Spinal cord (tissue), 10 donors: ENCODE data around the gene CDH23. TPM values are rescaled to one million over a fixed set of nuclear protein-coding genes. Genes with fewer than 3 reads are reported as not detected.

Experiments used
- DNase-seq, 6 donors: peaks; one replicate each; pipeline versions ENCODE4 v3.0.0 to v3.0.0-alpha.2; 2013 to 2015; ENCODE audit warnings: low spot score in 6 of 6, low read depth in 4 of 6
- H3K27ac ChIP-seq: one replicate; pipeline ENCODE4 v1.5.1; 2013; ENCODE audit warnings: low read depth, low read length, control low read depth
- H3K27me3 ChIP-seq: one replicate; pipeline ENCODE4 v1.6.1; 2013; ENCODE audit warnings: low read length; ENCODE audit not compliant: control insufficient read depth, insufficient read depth
- H3K36me3 ChIP-seq: one replicate; pipeline ENCODE4 v1.6.1; 2013; ENCODE audit warnings: low read length; ENCODE audit not compliant: control insufficient read depth, insufficient read depth
- H3K4me1 ChIP-seq: one replicate; pipeline ENCODE4 v1.6.1; 2013; ENCODE audit warnings: low read length; ENCODE audit not compliant: control insufficient read depth, insufficient read depth
- H3K4me3 ChIP-seq: one replicate; pipeline ENCODE4 v1.5.1; 2013; ENCODE audit warnings: low read depth, low read length, control low read depth
- H3K9me3 ChIP-seq: one replicate; pipeline ENCODE4 v1.6.1; 2013; ENCODE audit warnings: low read length; ENCODE audit not compliant: control insufficient read depth, insufficient read depth
- WGBS: methylation state at CpG from one replicate; pipeline ENCODE4 v1.1.5; 2013; ENCODE audit warnings: missing lambda C conversion rate; ENCODE audit not compliant: insufficient coverage; 5-methylcytosine and 5-hydroxymethylcytosine counted together
- polyA plus RNA-seq, 2 donors: library from polyadenylated mRNA; unstranded; fragments of 120-200 nt; gene quantifications; one replicate each; pipeline ENCODE4 v1.2.1, GENCODE V29; 2013; ENCODE audit not compliant: insufficient read length in 2 of 2
- total RNA-seq, 2 donors: library from RNA; depleted of rRNA in 1 of 2; stranded (reverse); fragments of 120-200 nt in 1 of 2; fragments of >200 nt in 1 of 2; gene quantifications; one replicate each; pipeline versions ENCODE4 v1.2.3 to v1.2.4, GENCODE V29; 2013 to 2014
- donor health status: healthy.

CDH23 gene
- total and polyA plus RNA-seq, 4 donors: 15.6 to 24.2 (median 19.0) TPM

DNA sequence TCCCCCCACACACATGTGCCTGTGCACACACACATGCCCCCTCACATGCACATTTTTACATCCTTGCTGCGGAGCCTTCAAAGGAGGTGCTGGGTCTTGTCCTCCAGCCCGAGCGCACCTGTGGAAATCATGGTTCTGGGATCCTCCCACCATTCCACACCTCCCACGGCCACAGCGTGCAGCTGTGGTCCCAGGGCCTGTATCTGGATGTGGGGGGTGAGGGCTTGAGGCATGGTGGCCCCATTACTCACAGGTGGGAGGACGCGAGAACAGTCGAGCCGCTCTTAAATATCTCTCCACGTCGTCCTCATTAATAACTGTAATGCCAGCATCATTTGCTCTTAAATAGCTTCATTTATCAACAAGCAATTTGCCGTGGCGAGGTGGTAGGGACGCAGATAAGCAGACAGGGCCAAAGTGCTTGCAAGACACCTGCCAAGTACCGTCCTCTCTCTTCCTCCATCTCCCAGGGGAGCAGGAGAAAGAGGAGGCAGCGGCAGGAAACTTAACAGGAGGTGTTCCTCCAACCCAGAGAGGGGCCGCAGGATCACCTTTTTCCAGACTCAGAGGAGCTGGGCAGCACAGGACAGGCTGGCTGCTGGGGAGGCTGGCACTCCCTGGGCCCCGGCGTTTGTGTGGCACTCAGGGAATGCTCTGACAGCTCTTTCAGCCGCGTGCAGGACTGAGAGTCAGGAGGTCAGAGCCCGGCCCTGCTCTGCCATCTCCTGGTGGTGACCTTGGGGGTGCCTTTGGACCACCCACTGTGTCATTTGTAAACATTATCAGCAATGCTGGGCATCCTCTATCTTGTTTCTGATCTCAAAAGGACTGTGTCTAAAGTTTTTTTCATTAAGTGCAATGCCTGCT, 87.4 kb downstream of the CDH23 start:
- H3K27me3 ChIP-seq: no peaks in the 10 kb centered on the region
- H3K4me1 ChIP-seq: peaks cover 12% of the 10 kb centered on the region
- peak in 1 of 6 donors; percentile 57 for DNase-seq
- no peak overlapping the region for H3K4me3 ChIP-seq
- peaks cover 7% of the 10 kb centered on the region for H3K9me3 ChIP-seq
- no peaks in the 10 kb centered on the region for H3K36me3 ChIP-seq
- no peak overlapping the region for H3K27ac ChIP-seq
- WGBS: 52% methylated on average over 12 of the region's 22 CpGs

DNA sequence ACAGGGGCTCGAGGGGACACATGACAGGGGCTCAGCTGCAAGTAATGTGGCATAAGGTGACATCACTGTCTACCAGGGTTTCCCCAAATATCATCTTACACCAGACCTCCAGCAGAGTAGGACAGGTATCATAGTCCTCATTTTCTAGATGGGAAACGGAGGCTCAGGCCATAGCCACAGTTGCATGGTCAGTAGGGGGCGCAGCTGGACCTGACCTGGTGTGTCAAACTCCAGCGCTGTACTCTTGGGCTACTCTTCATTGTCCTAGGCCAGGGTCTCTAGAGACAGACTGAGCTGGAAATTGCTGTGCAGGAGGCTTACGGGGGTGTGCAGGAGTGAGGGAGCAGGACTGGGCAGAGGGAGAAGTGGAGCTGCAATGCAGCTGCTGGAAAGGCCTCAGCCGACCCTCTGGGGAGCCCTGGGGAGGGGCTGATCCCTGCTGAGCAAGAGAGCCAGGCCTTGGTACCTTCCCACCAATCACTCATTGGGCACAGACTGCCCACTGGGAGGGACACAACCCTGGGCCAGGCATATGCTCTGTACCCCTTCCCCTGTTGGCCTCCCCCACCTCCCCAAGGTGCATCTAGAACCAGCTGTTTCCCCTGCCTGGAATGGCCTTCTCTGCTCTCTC, 89.9 kb downstream of the CDH23 start:
- Histone ChIP-seq H3K9me3 (peaks cover 7% of the 10 kb centered on the region), H3K36me3 (no peaks in the 10 kb centered on the region), H3K27ac (no peak overlapping the region), H3K4me1 (peaks cover 12% of the 10 kb centered on the region), H3K4me3 (no peak overlapping the region), H3K27me3 (no peaks in the 10 kb centered on the region)
- no peak for DNase-seq
- 36% methylated on average over 6 of the region's 6 CpGs for WGBS

- H3K36me3 ChIP-seq: no peaks in the 10 kb centered on the region
- H3K4me3 ChIP-seq: no peak overlapping the region
- peaks cover 7% of the 10 kb centered on the region for H3K9me3 ChIP-seq
- no peak for DNase-seq
- peaks cover 7% of the 10 kb centered on the region for H3K4me1 ChIP-seq
- 71% methylated on average over 1 of the region's 1 CpG for WGBS
- H3K27ac ChIP-seq: no peak overlapping the region
- H3K27me3 ChIP-seq: no peaks in the 10 kb centered on the region
Observed at GRCh38 chr10:71487726-71488125, 91.0 kb downstream of the CDH23 start.

DNA sequence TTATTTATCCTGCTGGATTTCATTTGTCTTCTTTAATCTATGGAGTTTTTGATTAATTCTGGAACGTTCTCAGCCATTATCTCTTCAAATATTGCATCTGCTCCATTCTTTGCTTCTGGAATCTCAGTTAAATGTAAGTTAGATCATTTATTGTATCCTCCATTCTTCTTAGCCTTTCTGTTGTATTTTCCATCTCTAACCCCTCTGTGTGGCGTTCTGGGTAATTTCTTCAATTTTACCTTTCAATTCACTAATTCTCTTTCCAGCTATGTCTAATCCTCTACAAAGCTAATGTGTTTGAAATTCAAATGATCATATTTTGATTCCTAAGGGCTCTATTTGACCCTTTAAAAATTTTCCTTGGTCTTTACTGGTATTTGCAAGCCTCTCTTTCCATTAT, 92.4 kb downstream of the CDH23 start:
- H3K36me3 ChIP-seq: no peaks in the 10 kb centered on the region
- H3K4me3 ChIP-seq: no peak overlapping the region
- no CpG with 5 or more reads among the region's 2 CpGs for WGBS
- H3K9me3 ChIP-seq: peaks cover 7% of the 10 kb centered on the region
- no peak for DNase-seq
- H3K27me3 ChIP-seq: no peaks in the 10 kb centered on the region
- no peak overlapping the region for H3K27ac ChIP-seq
- H3K4me1 ChIP-seq: no peaks in the 10 kb centered on the region

DNA sequence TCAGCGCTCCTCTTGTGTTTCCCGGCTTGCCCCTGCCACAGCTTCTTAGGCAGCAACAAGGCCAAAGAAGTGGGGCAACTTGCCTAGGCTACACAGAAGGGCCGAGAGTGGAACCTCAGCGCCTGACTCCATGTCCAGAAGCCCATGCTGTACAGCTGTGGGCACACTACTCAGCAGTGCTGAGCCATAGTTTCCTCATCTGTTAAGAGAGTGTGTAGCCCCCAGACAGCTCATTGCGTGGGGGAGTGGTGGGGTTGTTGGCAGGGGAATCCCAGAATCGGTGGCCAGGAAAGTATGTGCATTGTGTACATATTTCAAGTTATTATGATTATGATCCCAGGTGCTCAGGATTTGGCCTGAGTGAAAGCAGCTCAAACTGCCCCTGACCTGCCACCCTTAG, 96.2 kb downstream of the CDH23 start:
- Histone ChIP-seq H3K4me3 (no peak overlapping the region), H3K27me3 (no peaks in the 10 kb centered on the region), H3K4me1 (peaks cover 9% of the 10 kb centered on the region), H3K9me3 (peaks cover 7% of the 10 kb centered on the region), H3K27ac (no peak overlapping the region), H3K36me3 (no peaks in the 10 kb centered on the region)
- no peak for DNase-seq
- 89% methylated on average over 4 of the region's 6 CpGs for WGBS

- WGBS: 82% methylated on average over 3 of the region's 6 CpGs
- Histone ChIP-seq H3K27me3 (no peaks in the 10 kb centered on the region), H3K9me3 (peaks cover 3% of the 10 kb centered on the region), H3K4me1 (peaks cover 9% of the 10 kb centered on the region), H3K36me3 (no peaks in the 10 kb centered on the region), H3K27ac (no peak overlapping the region), H3K4me3 (no peak overlapping the region)
- DNase-seq: no peak
Observed at GRCh38 chr10:71493741-71494140, 97.0 kb downstream of the CDH23 start.

DNA sequence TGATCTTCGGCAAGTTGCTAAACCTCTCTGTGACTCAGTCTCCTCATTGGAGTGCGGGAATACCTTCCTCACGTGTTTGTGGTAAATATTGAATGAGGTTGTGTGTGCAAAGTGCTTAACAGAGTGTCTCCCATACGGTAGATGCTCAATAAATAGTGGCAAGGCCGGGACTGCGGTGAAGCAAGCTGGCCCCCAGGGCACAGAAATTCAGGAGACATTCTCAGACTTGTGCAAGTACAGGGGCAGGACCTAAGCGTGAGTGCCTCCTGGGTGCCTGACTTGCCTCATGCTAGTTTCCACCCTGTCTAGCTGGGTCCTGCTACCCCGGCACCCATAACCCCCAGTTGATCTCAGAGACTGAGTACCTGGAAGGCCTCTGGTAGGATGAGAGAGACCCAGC, 97.8 kb downstream of the CDH23 start:
- H3K36me3 ChIP-seq: no peaks in the 10 kb centered on the region
- 93% methylated on average over 5 of the region's 8 CpGs for WGBS
- DNase-seq: no peak
- H3K9me3 ChIP-seq: no peaks in the 10 kb centered on the region
- peaks cover 9% of the 10 kb centered on the region for H3K4me1 ChIP-seq
- no peak overlapping the region for H3K27ac ChIP-seq
- H3K27me3 ChIP-seq: no peaks in the 10 kb centered on the region
- H3K4me3 ChIP-seq: no peak overlapping the region

DNA sequence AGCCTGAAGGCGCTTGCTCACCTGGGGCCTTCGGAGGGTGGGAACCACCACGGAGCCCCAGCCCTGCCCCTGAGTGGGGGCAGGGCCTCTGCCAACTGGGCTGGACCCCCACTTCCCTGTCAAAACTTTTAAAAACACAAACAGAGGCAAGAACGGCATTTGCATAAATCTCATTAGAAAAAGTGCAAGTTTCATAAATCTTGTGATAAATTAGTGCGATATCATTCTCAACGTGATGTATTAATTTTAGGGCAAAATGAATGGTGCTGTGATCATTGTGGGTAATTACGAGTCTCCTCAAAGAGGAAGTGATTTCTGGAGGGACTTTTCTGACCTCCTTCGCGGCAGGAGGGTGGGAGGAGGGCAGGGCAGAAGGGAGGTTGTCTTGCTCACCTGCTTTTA, 98.3 kb downstream of the CDH23 start:
- Histone ChIP-seq H3K4me3 (no peak overlapping the region), H3K9me3 (no peaks in the 10 kb centered on the region), H3K27ac (no peak overlapping the region), H3K27me3 (no peaks in the 10 kb centered on the region), H3K36me3 (no peaks in the 10 kb centered on the region), H3K4me1 (peaks cover 9% of the 10 kb centered on the region)
- 91% methylated on average over 6 of the region's 9 CpGs for WGBS
- DNase-seq: no peak

DNA sequence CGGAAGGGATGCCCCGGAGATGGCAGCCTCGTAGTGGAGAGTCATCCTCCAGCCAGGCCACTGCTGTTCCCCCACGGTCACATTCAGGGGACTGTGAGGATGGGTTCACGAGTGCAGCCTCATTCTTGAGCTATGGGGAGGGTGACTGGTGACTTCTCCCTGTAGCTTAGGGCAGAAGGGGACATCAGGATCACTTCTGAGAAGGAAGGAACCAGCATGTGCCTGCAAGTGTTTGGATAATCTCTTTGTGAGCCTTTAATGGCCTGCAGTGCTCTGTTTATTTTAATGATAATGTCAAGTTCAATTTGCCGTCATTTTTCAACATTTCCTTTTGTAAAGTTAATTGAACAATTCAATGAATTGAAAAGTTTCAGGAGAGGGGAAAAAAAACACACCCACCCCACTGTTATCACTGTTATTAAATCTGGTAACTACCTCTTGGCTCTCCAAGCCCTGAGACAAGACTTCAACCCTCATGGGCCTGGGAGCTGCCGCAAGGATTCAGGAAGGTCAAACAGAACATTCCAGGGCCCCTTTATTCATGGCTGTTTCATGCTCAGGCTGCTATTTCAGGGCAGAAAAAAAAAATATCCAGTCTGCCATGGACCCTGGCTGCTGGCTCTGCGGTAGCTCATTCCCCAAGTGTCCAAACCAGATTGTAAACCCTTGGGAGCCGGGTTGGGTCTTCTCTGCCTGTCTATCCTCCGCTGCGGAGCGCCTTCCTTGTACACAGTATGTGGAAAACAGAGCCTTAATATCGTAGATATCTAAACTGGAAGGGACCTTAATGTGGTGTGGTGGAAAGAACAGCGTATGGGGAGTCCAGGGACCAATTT, 100.4 kb downstream of the CDH23 start:
- Histone ChIP-seq H3K4me3 (no peak overlapping the region), H3K36me3 (no peaks in the 10 kb centered on the region), H3K27ac (no peak overlapping the region), H3K27me3 (no peaks in the 10 kb centered on the region), H3K4me1 (peaks cover 16% of the 10 kb centered on the region), H3K9me3 (no peaks in the 10 kb centered on the region)
- 70% methylated on average over 9 of the region's 14 CpGs for WGBS
- no peak for DNase-seq
